Measurements from ENCODE around the gene SYS1. TPM values are rescaled to one million over a fixed set of nuclear protein-coding genes. Genes with fewer than 3 reads are reported as not detected.

The SYS1 gene
- total and polyA plus RNA-seq, 4 donors = 21.3 to 57.5 (median 35.2) TPM

DNA sequence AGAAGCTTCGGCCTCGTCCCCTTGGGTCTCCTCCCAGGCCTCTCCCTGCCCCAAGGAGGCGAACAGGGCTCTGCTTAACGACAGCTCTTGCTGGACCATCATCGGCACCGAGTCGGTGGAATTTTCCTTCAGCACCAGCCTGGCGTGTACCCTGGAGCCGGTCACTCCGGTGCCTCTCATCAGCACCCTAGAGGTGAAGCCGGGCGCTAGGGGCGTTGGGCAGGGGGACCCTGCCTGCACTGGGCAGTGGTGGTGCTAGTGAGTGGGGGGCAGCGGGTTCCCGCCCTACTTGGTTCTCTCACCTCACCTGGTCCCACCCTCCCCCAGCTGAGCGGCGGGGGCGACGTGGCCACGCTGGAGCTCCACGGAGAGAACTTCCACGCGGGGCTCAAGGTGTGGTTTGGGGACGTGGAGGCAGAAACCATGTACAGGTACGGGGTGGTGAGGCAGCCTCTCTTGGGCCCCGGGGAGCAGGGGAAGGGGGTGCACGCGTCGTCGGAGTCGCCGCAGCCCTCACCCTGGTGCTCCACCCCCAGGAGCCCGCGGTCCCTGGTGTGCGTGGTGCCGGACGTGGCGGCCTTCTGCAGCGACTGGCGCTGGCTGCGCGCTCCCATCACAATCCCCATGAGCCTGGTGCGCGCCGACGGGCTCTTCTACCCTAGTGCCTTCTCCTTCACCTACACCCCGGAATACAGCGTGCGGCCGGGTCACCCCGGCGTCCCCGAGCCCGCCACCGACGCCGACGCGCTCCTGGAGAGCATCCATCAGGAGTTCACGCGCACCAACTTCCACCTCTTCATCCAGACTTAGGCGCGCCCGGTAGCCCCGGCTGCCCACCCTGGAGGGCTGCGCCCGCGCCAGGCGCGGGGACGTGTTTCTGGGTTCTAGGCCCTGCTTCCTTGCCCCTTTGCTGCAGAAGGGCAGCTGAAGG lies 46.5 kb upstream of the SYS1 start:
- ATAC-seq (ENCODE audit: insufficient read depth, low FRiP score) = no peak
- WGBS, 2 donors = 26 to 31% methylated on average over 69 to 71 of the region's 71 CpGs
- TF ChIP-seq, protein P1, sequence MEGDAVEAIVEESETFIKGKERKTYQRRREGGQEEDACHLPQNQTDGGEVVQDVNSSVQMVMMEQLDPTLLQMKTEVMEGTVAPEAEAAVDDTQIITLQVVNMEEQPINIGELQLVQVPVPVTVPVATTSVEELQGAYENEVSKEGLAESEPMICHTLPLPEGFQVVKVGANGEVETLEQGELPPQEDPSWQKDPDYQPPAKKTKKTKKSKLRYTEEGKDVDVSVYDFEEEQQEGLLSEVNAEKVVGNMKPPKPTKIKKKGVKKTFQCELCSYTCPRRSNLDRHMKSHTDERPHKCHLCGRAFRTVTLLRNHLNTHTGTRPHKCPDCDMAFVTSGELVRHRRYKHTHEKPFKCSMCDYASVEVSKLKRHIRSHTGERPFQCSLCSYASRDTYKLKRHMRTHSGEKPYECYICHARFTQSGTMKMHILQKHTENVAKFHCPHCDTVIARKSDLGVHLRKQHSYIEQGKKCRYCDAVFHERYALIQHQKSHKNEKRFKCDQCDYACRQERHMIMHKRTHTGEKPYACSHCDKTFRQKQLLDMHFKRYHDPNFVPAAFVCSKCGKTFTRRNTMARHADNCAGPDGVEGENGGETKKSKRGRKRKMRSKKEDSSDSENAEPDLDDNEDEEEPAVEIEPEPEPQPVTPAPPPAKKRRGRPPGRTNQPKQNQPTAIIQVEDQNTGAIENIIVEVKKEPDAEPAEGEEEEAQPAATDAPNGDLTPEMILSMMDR (IDR thresholded peaks at IDR 0.05; ENCODE audit: control extremely low read depth, extremely low read depth) = no peak
- Histone ChIP-seq H3K4me1 (ENCODE audit: control insufficient read depth in 5 of 5, insufficient read depth in 5 of 5, low read length in 5 of 5) (no peaks in the 10 kb centered on the region), H3K9me3 (ENCODE audit: control insufficient read depth in 4 of 4, insufficient read depth in 3 of 4, low read length in 3 of 4) (no peaks in the 10 kb centered on the region), H3K4me3 (no peak overlapping the region), H3K9ac (ENCODE audit: insufficient read depth in 1 of 2, low read length in 2 of 2) (no peak overlapping the region), H3K27me3 (ENCODE audit: control insufficient read depth in 3 of 3, insufficient read depth in 3 of 3, low read length in 2 of 3) (peaks cover 0 to 47% (median 17%) of the 10 kb centered on the region in 3 donors), H3K27ac (ENCODE audit: low read depth in 1 of 2, low read length in 1 of 2) (no peak overlapping the region), H3K36me3 (ENCODE audit: control insufficient read depth in 4 of 4, insufficient read depth in 4 of 4, low read length in 4 of 4) (no peaks in the 10 kb centered on the region)
- no peak for DNase-seq

DNA sequence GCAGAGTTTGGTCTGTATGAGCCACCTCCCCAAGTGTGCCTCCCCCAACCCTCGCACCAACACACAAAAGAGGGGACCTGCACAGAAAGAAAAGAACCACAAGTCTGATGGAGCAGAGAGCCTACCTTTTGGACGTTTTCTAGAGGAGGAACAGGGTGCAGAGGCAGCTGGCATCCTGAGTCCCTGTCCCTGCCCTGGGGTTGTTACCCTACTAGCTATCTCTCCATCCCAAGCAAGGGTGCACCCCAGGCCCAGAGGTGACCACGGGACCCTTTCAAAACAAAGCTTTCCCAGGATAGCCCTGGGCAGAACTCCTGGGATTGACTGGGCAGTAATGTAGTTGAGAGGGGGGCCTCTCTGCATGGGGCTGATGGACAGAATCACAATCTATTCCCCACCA lies 45.1 kb upstream of the SYS1 start:
- H3K9me3 ChIP-seq (ENCODE audit: control insufficient read depth in 4 of 4, insufficient read depth in 3 of 4, low read length in 3 of 4) = no peaks in the 10 kb centered on the region
- no peak overlapping the region for H3K4me3 ChIP-seq
- no peaks in the 10 kb centered on the region for H3K36me3 ChIP-seq (ENCODE audit: control insufficient read depth in 4 of 4, insufficient read depth in 4 of 4, low read length in 4 of 4)
- no peak for ATAC-seq (ENCODE audit: insufficient read depth, low FRiP score)
- 68 to 71% methylated on average over 3 of the region's 3 CpGs for WGBS, 2 donors
- no peak overlapping the region for H3K27ac ChIP-seq (ENCODE audit: low read depth in 1 of 2, low read length in 1 of 2)
- no peak overlapping the region for H3K9ac ChIP-seq (ENCODE audit: insufficient read depth in 1 of 2, low read length in 2 of 2)
- no peak for DNase-seq
- TF ChIP-seq, protein P1 (IDR thresholded peaks at IDR 0.05; ENCODE audit: control extremely low read depth, extremely low read depth) = no peak
- peaks cover 0 to 43% (median 17%) of the 10 kb centered on the region in 3 donors for H3K27me3 ChIP-seq (ENCODE audit: control insufficient read depth in 3 of 3, insufficient read depth in 3 of 3, low read length in 2 of 3)
- H3K4me1 ChIP-seq (ENCODE audit: control insufficient read depth in 5 of 5, insufficient read depth in 5 of 5, low read length in 5 of 5) = no peaks in the 10 kb centered on the region

DNA sequence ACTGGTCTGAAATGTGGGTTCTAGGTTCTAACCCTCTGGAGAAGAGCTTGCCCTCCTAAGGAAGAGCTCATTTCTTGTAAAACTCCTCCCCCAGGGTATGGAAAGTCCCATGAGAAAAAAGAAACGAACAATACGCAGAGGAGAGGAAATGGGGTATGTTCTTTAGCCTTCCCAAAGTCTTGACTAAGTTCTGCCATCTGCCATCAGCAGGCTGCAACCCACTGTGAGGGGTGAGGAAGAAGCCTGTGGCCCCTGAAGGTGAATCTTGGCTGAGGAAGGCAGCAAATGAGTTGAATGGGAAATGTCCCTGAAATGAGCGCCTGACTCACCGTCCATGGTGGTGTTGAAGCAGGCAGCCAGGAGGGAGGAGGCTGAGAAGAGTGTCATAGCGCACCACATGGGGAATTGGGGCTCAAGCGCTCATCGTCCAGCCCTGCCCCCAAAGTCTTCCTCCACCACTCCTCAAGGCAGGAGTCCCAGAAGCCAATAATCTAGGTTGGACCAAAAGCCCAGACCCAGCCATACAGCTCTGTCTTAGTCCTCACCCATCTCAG lies 44.5 kb upstream of the SYS1 start:
- Histone ChIP-seq H3K9ac (ENCODE audit: insufficient read depth in 1 of 2, low read length in 2 of 2) (no peak overlapping the region), H3K27me3 (ENCODE audit: control insufficient read depth in 3 of 3, insufficient read depth in 3 of 3, low read length in 2 of 3) (peaks cover 0 to 38% (median 17%) of the 10 kb centered on the region in 3 donors), H3K27ac (ENCODE audit: low read depth in 1 of 2, low read length in 1 of 2) (no peak overlapping the region), H3K36me3 (ENCODE audit: control insufficient read depth in 4 of 4, insufficient read depth in 4 of 4, low read length in 4 of 4) (no peaks in the 10 kb centered on the region), H3K4me1 (ENCODE audit: control insufficient read depth in 5 of 5, insufficient read depth in 5 of 5, low read length in 5 of 5) (no peaks in the 10 kb centered on the region), H3K9me3 (ENCODE audit: control insufficient read depth in 4 of 4, insufficient read depth in 3 of 4, low read length in 3 of 4) (no peaks in the 10 kb centered on the region), H3K4me3 (no peak overlapping the region)
- TF ChIP-seq, protein P1 (IDR thresholded peaks at IDR 0.05; ENCODE audit: control extremely low read depth, extremely low read depth) = no peak
- WGBS, 2 donors = 67 to 75% methylated on average over 7 of the region's 7 CpGs
- no peak for DNase-seq
- no peak for ATAC-seq (ENCODE audit: insufficient read depth, low FRiP score)

Data from lung (tissue), 12 donors.